ENCODE data around the gene DPM3. TPM values are rescaled to one million over a fixed set of nuclear protein-coding genes. Genes with fewer than 3 reads are reported as not detected.

DPM3 gene
- total and polyA plus RNA-seq, 2 of the 13 experiments (the other 11 are each of a cell fraction or from before 2014, with no cell fraction given), result 23.2 to 53.4 TPM

DNA sequence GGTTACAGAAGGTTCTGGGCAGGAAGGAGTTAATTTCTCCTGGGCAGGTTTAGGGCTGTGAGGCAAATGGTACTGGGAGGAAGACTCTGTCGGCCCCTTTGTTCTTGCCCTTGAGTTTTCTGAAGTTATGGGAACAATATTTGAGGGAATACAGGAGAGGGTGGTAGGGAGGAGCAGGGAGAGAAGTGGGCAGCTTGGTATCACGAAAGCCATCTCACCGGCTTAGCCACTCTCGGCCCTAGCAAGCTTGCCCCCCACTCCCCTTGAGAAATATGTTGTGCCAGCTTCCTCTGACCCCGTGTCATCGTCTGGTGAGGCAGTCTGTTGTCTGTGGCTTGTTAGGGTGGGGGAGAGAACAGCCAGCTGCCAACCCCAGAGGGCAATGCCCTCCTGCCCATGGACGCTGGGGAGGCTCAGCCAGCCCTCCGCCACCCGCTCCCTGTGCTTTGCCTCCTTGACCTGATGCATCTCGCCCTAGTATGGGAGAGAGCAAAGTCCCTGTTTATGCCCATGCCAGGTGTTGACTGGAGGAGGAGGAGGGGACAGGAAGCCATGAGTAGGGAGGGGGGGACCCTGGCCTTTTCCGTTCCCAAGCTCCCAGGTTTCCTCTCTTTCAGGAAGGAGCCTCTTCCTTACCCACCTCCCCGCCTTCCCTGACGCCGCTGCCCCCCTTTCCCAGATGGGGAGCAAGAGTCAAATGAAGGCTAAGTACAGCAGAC, 11.4 kb downstream of the DPM3 start (continued):
- TF ChIP-seq, protein P1, sequence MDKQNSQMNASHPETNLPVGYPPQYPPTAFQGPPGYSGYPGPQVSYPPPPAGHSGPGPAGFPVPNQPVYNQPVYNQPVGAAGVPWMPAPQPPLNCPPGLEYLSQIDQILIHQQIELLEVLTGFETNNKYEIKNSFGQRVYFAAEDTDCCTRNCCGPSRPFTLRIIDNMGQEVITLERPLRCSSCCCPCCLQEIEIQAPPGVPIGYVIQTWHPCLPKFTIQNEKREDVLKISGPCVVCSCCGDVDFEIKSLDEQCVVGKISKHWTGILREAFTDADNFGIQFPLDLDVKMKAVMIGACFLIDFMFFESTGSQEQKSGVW (CRISPR knock-in tag; IDR thresholded peaks at IDR 0.05; ENCODE audit: borderline replicate concordance), result no peak
- TF ChIP-seq ZFP36 (IDR thresholded peaks at IDR 0.05; ENCODE audit: borderline replicate concordance, low read depth, low read length, partially characterized antibody) (no peak), RARA (CRISPR knock-in tag; IDR thresholded peaks at IDR 0.05) (peak; percentile 92), ZNF460 (CRISPR knock-in tag; IDR thresholded peaks at IDR 0.05; ENCODE audit: borderline replicate concordance) (0 out of 2 replicates have a peak, but pooled peaks have one; percentile 18), ZNF619 (CRISPR knock-in tag; IDR thresholded peaks at IDR 0.05) (0 out of 2 replicates have a peak, but pooled peaks have one; percentile 34), ZNF605 (CRISPR knock-in tag; IDR thresholded peaks at IDR 0.05) (no peak), MEIS2 (CRISPR knock-in tag; IDR thresholded peaks at IDR 0.05) (no peak; the same call in 1 of the 2 replicates), IRF2 (CRISPR knock-in tag; IDR thresholded peaks at IDR 0.05) (peak; percentile 20; the same call in 1 of the 2 replicates), ZNF354B (CRISPR knock-in tag; IDR thresholded peaks at IDR 0.05) (no peak), HNRNPH1 (optimal IDR thresholded peaks at IDR 0.05; ENCODE audit: low read depth, low read length) (peak; percentile 95), ZNF670 (CRISPR knock-in tag; IDR thresholded peaks at IDR 0.05; ENCODE audit: borderline replicate concordance) (no peak; the same call in 1 of the 2 replicates), ZFP90 (CRISPR knock-in tag; IDR thresholded peaks at IDR 0.05; ENCODE audit: borderline replicate concordance) (no peak), BCL6 (CRISPR knock-in tag; IDR thresholded peaks at IDR 0.05) (0 out of 2 replicates have a peak, but pooled peaks have one; percentile 55), ZNF629 (CRISPR knock-in tag; conservative IDR thresholded peaks at IDR 0.05) (no peak)
- TF ChIP-seq, protein P2, sequence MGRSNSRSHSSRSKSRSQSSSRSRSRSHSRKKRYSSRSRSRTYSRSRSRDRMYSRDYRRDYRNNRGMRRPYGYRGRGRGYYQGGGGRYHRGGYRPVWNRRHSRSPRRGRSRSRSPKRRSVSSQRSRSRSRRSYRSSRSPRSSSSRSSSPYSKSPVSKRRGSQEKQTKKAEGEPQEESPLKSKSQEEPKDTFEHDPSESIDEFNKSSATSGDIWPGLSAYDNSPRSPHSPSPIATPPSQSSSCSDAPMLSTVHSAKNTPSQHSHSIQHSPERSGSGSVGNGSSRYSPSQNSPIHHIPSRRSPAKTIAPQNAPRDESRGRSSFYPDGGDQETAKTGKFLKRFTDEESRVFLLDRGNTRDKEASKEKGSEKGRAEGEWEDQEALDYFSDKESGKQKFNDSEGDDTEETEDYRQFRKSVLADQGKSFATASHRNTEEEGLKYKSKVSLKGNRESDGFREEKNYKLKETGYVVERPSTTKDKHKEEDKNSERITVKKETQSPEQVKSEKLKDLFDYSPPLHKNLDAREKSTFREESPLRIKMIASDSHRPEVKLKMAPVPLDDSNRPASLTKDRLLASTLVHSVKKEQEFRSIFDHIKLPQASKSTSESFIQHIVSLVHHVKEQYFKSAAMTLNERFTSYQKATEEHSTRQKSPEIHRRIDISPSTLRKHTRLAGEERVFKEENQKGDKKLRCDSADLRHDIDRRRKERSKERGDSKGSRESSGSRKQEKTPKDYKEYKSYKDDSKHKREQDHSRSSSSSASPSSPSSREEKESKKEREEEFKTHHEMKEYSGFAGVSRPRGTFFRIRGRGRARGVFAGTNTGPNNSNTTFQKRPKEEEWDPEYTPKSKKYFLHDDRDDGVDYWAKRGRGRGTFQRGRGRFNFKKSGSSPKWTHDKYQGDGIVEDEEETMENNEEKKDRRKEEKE (IDR thresholded peaks at IDR 0.05), result no peak
- TF ChIP-seq, protein P3, sequence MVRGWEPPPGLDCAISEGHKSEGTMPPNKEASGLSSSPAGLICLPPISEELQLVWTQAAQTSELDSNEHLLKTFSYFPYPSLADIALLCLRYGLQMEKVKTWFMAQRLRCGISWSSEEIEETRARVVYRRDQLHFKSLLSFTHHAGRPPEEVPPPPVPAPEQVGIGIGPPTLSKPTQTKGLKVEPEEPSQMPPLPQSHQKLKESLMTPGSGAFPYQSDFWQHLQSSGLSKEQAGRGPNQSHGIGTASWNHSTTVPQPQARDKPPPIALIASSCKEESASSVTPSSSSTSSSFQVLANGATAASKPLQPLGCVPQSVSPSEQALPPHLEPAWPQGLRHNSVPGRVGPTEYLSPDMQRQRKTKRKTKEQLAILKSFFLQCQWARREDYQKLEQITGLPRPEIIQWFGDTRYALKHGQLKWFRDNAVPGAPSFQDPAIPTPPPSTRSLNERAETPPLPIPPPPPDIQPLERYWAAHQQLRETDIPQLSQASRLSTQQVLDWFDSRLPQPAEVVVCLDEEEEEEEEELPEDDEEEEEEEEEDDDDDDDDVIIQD (CRISPR knock-in tag; IDR thresholded peaks at IDR 0.05; ENCODE audit: low read depth), result no peak
- TF ChIP-seq, protein P4, sequence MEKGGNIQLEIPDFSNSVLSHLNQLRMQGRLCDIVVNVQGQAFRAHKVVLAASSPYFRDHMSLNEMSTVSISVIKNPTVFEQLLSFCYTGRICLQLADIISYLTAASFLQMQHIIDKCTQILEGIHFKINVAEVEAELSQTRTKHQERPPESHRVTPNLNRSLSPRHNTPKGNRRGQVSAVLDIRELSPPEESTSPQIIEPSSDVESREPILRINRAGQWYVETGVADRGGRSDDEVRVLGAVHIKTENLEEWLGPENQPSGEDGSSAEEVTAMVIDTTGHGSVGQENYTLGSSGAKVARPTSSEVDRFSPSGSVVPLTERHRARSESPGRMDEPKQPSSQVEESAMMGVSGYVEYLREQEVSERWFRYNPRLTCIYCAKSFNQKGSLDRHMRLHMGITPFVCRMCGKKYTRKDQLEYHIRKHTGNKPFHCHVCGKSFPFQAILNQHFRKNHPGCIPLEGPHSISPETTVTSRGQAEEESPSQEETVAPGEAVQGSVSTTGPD (CRISPR knock-in tag; IDR thresholded peaks at IDR 0.05), result no peak
- TF ChIP-seq, protein P5, sequence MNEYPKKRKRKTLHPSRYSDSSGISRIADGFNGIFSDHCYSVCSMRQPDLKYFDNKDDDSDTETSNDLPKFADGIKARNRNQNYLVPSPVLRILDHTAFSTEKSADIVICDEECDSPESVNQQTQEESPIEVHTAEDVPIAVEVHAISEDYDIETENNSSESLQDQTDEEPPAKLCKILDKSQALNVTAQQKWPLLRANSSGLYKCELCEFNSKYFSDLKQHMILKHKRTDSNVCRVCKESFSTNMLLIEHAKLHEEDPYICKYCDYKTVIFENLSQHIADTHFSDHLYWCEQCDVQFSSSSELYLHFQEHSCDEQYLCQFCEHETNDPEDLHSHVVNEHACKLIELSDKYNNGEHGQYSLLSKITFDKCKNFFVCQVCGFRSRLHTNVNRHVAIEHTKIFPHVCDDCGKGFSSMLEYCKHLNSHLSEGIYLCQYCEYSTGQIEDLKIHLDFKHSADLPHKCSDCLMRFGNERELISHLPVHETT (CRISPR knock-in tag; conservative IDR thresholded peaks at IDR 0.05), result no peak; the same call in 1 of the 2 replicates
- TF ChIP-seq, protein P6, sequence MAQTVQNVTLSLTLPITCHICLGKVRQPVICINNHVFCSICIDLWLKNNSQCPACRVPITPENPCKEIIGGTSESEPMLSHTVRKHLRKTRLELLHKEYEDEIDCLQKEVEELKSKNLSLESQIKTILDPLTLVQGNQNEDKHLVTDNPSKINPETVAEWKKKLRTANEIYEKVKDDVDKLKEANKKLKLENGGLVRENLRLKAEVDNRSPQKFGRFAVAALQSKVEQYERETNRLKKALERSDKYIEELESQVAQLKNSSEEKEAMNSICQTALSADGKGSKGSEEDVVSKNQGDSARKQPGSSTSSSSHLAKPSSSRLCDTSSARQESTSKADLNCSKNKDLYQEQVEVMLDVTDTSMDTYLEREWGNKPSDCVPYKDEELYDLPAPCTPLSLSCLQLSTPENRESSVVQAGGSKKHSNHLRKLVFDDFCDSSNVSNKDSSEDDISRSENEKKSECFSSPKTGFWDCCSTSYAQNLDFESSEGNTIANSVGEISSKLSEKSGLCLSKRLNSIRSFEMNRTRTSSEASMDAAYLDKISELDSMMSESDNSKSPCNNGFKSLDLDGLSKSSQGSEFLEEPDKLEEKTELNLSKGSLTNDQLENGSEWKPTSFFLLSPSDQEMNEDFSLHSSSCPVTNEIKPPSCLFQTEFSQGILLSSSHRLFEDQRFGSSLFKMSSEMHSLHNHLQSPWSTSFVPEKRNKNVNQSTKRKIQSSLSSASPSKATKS (CRISPR knock-in tag; IDR thresholded peaks at IDR 0.05), result no peak
